Brain microvascular endothelial cell (primary cell): ENCODE data around the gene MMP11.

Experiments used
- DNase-seq: peaks from one replicate; pipeline ENCODE4 v3.0.0-alpha.2; 2020
- H3K27ac ChIP-seq: fragments of 250-450 bp; sonication (Bioruptor Pico); 2 replicates; pipeline ENCODE4 v1.5.1; 2020; ENCODE audit warnings: mild to moderate bottlenecking, moderate library complexity
- H3K27me3 ChIP-seq: fragments of 250-450 bp; sonication (Bioruptor Pico); replicated peaks from 2 replicates; pipeline ENCODE4 v1.5.1; 2020; ENCODE audit warnings: mild to moderate bottlenecking
- H3K36me3 ChIP-seq: fragments of 250-450 bp; sonication (Bioruptor Pico); replicated peaks from 2 replicates; pipeline ENCODE4 v1.5.1; 2020; ENCODE audit warnings: mild to moderate bottlenecking
- H3K4me3 ChIP-seq: 2 replicates; pipeline ENCODE4 v1.5.1; 2011; ENCODE audit warnings: low read depth, mild to moderate bottlenecking, control low read depth, low read length, moderate library complexity
- in situ Hi-C: cut with HindIII; loops from 2 replicates; pipeline ENCODE4 v1.10.0; 2017; ENCODE audit warnings: low sequenced_read_pairs, low pct_ligation_motif_present
- TF ChIP-seq, protein P1 (sequence below): IDR thresholded peaks from 2 replicates; pipeline ENCODE4 v1.5.1; 2011; ENCODE audit warnings: low read depth, mild to moderate bottlenecking, moderate library complexity, low read length, control low read depth, inconsistent platforms; ENCODE audit errors: missing control alignments

The MMP11 gene

DNA sequence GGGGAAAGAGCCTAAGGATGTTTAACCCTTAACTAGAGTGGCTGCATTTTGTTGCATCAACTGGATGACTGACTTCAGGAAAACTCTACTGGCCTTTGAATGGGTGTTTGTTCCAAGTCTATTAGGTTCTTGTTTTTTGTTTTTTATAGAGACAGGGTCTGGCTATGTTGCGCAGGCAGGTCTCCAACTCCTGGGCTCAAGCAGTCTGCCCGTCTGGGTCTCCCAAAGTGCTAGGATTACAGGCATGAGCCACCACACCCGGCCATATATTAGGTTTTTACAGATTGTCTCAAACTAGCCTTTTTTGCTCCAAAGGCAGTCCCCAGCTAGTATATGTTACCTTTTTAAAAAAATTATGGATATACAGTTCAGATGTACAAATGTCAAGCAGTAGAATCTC, 15.3 kb downstream of the MMP11 start:
- Histone ChIP-seq H3K27me3 (no peaks in the 10 kb centered on the region), H3K27ac (no peak overlapping the region), H3K4me3 (peak overlapping the region; percentile 89), H3K36me3 (peaks cover 3% of the 10 kb centered on the region)
- in situ Hi-C loops: no loop called here
- no peak for DNase-seq
- TF ChIP-seq, protein P1, sequence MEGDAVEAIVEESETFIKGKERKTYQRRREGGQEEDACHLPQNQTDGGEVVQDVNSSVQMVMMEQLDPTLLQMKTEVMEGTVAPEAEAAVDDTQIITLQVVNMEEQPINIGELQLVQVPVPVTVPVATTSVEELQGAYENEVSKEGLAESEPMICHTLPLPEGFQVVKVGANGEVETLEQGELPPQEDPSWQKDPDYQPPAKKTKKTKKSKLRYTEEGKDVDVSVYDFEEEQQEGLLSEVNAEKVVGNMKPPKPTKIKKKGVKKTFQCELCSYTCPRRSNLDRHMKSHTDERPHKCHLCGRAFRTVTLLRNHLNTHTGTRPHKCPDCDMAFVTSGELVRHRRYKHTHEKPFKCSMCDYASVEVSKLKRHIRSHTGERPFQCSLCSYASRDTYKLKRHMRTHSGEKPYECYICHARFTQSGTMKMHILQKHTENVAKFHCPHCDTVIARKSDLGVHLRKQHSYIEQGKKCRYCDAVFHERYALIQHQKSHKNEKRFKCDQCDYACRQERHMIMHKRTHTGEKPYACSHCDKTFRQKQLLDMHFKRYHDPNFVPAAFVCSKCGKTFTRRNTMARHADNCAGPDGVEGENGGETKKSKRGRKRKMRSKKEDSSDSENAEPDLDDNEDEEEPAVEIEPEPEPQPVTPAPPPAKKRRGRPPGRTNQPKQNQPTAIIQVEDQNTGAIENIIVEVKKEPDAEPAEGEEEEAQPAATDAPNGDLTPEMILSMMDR: no peak

DNA sequence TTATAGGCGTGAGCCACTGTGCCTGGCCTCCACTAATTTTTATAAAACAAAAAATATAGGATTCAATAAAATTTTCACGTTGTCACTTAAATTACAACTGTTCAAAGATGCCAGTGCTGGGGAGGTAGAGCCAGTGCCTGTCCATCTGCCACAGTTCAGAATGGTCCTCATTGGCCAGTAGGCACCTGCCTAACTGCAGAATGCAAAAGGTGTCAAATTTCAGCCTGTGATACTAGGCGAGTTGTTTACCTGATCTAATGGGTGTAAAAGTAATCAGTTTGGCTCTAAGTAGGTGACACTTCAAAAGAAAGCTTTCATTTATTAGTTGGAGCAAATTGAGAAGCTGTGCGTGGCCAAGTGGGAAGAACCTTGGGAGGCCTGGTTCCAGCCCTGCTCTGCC, 16.5 kb downstream of the MMP11 start:
- in situ Hi-C loops: no loop called here

GRCh38 chr22:23789638-23790037, 17.0 kb downstream of the MMP11 start:
- TF ChIP-seq, protein P1: peak; percentile 26
- DNase-seq: no peak
- H3K27ac ChIP-seq: no peak overlapping the region
- no peaks in the 10 kb centered on the region for H3K27me3 ChIP-seq
- in situ Hi-C loops: no loop called here
- peaks cover 17% of the 10 kb centered on the region for H3K36me3 ChIP-seq
- no peak overlapping the region for H3K4me3 ChIP-seq

More for the DNA sequence above, 16.5 kb downstream of the MMP11 start:
- H3K36me3 ChIP-seq: peaks cover 12% of the 10 kb centered on the region
- no peak overlapping the region for H3K4me3 ChIP-seq
- no peaks in the 10 kb centered on the region for H3K27me3 ChIP-seq
- TF ChIP-seq, protein P1: no peak
- H3K27ac ChIP-seq: no peak overlapping the region
- no peak for DNase-seq

DNA sequence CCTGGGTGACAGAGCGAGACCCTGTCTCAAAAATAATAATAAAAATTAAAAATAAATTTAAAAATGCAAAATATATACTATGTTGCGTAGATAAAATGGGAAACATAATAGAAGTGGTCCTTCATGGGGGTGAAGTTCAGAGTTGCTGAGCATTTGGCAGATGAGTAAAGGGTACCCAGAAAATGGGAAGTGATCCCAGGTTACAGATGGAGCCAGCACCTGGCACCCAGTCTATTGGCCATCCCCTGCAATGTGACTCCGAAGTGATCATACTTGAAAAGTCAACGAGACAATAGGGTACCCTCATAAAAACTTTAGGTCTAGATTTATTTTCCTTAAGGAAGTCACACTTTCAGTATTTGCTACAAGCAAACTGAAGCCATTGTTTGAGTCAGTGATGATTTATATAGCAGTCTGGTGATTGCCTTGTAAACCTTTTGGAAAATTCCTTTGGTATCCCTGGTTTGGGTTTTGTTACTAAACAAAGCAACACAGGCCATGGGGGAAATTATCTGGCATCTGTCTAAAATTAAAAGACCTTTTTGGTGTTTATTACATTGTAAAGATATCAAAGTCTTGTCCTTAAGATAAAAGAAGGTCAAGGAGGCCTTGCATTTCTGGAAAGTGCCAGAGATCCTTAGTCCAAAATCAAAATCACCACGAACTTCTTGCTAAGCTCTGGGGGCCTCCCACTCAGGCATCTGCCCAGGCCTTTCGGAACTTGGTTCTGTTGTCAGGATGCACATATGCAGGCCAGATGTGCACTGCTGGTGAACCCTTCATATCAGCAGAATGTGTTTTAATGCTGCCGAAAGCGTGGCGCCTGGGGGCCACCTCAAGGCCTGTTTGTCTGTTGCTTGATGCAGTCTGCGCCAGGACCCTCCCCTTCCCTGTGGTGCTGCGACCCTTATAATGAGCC, 18.4 kb downstream of the MMP11 start:
- H3K36me3 ChIP-seq: peaks cover 26% of the 10 kb centered on the region
- H3K4me3 ChIP-seq: no peak overlapping the region
- no peaks in the 10 kb centered on the region for H3K27me3 ChIP-seq
- H3K27ac ChIP-seq: no peak overlapping the region
- DNase-seq: no peak
- in situ Hi-C loops: no loop called here
- TF ChIP-seq, protein P1: no peak

GRCh38 chr22:23791738-23792645, 19.3 kb downstream of the MMP11 start:
- Histone ChIP-seq H3K4me3 (no peak overlapping the region), H3K27me3 (no peaks in the 10 kb centered on the region), H3K27ac (no peak overlapping the region), H3K36me3 (peaks cover 32% of the 10 kb centered on the region)
- TF ChIP-seq, protein P1: no peak
- in situ Hi-C loops: no loop called here
- no peak for DNase-seq
